Nephron progenitor cell (in vitro differentiated cells): ENCODE measurements around the gene SLC25A45.

Experiments used
- DNase-seq: peaks from one replicate; pipeline ENCODE4 v3.0.0; 2021
- H3K27ac Mint-ChIP-seq: 2 replicates; pipeline ENCODE4 v1.8.0; 2021; ENCODE audit warnings: mild to moderate bottlenecking, moderate library complexity, mixed read lengths
- H3K27me3 Mint-ChIP-seq: 2 replicates; pipeline ENCODE4 v1.8.0; 2021; ENCODE audit warnings: mild to moderate bottlenecking, low read depth, mixed read lengths; ENCODE audit not compliant: poor library complexity
- H3K36me3 Mint-ChIP-seq: 2 replicates; pipeline ENCODE4 v1.8.0; 2021; ENCODE audit warnings: low read depth, mixed read lengths
- H3K4me1 Mint-ChIP-seq: 2 replicates; pipeline ENCODE4 v1.8.0; 2021; ENCODE audit warnings: mixed read lengths
- H3K4me3 Mint-ChIP-seq: 2 replicates; pipeline ENCODE4 v1.8.0; 2021; ENCODE audit warnings: mild to moderate bottlenecking, moderate library complexity, mixed read lengths
- H3K9me3 Mint-ChIP-seq: 2 replicates; pipeline ENCODE4 v1.8.0; 2021; ENCODE audit warnings: mild to moderate bottlenecking, moderate library complexity, mixed read lengths
- TF ChIP-seq, protein P1 (sequence below): fragments of 200-600 bp; sonication (generic); IDR thresholded peaks from 2 replicates; pipeline ENCODE4 v1.5.0; 2021; ENCODE audit warnings: antibody characterized with exemption

Gene SLC25A45

GRCh38 chr11:65377777-65378176, 4.7 kb downstream of the SLC25A45 start:
- H3K4me1 Mint-ChIP-seq, result peaks cover 32% of the 10 kb centered on the region

DNA sequence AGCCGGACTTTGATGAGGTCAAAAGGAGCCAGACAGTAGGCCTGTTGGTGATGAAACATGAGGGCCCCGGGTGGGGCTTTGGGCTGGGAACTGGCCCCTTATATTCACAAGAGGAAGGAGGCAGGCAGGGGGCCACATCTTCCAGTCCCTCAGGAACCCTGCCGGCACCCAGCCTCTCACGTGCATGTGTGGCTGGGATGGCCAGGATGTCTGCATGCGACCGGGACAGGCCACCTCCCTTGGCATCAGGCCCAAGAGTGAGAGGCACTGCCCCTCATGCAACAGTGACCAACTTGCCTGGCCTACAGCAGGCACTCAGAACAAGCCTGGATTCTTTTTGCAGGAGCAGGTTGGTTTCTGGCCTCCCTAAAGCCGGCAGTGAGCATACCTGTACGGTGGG, 5.4 kb downstream of the SLC25A45 start:
- Mint-ChIP-seq H3K4me1 (peaks cover 25% of the 10 kb centered on the region), H3K27ac (no peak overlapping the region), H3K36me3 (no peaks in the 10 kb centered on the region)

More at GRCh38 chr11:65377777-65378176, 4.7 kb downstream of the SLC25A45 start:
- H3K27ac Mint-ChIP-seq, result no peak overlapping the region
- no peaks in the 10 kb centered on the region for H3K9me3 Mint-ChIP-seq
- TF ChIP-seq, protein P1, sequence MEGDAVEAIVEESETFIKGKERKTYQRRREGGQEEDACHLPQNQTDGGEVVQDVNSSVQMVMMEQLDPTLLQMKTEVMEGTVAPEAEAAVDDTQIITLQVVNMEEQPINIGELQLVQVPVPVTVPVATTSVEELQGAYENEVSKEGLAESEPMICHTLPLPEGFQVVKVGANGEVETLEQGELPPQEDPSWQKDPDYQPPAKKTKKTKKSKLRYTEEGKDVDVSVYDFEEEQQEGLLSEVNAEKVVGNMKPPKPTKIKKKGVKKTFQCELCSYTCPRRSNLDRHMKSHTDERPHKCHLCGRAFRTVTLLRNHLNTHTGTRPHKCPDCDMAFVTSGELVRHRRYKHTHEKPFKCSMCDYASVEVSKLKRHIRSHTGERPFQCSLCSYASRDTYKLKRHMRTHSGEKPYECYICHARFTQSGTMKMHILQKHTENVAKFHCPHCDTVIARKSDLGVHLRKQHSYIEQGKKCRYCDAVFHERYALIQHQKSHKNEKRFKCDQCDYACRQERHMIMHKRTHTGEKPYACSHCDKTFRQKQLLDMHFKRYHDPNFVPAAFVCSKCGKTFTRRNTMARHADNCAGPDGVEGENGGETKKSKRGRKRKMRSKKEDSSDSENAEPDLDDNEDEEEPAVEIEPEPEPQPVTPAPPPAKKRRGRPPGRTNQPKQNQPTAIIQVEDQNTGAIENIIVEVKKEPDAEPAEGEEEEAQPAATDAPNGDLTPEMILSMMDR, result no peak
- DNase-seq, result no peak
- no peaks in the 10 kb centered on the region for H3K36me3 Mint-ChIP-seq
- peaks cover 11% of the 10 kb centered on the region for H3K27me3 Mint-ChIP-seq
- H3K4me3 Mint-ChIP-seq, result no peak overlapping the region

DNA sequence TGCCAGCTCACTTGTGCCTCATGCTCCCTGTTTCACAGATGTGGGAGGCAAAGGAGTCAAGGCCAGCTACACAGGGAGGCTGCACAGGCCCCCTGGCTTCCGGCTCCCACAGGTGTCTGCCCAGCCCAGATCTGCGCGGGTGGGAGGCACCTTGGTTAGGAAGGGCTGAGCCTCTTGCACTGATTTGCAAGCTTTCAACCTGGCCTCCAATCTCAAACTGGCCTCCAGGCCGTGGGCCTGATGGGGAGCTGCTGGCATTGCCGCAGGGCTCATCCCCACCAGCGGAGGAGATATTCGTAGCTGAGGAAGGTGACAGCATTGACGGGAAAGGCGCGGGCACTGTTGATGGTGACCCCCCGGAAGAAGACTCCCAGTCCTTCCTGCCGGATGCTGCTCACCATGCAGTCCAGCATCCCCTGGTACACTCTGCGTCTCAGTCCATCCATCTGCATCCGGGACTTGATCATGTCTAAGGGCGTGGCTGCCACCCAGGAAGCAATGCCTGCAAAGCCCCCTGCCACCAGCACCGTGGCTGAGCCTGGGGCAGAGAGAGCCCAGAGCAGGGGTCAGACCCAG, 6.2 kb downstream of the SLC25A45 start:
- peaks cover 20% of the 10 kb centered on the region for H3K27me3 Mint-ChIP-seq
- H3K9me3 Mint-ChIP-seq, result no peaks in the 10 kb centered on the region
- TF ChIP-seq, protein P1, result no peak
- peaks cover 20% of the 10 kb centered on the region for H3K4me1 Mint-ChIP-seq
- H3K36me3 Mint-ChIP-seq, result no peaks in the 10 kb centered on the region
- no peak for DNase-seq
- H3K27ac Mint-ChIP-seq, result no peak overlapping the region
- no peak overlapping the region for H3K4me3 Mint-ChIP-seq

More for the DNA sequence above, 5.4 kb downstream of the SLC25A45 start:
- no peaks in the 10 kb centered on the region for H3K9me3 Mint-ChIP-seq
- H3K27me3 Mint-ChIP-seq, result peaks cover 19% of the 10 kb centered on the region
- DNase-seq, result no peak
- TF ChIP-seq, protein P1, result no peak
- no peak overlapping the region for H3K4me3 Mint-ChIP-seq

GRCh38 chr11:65375012-65375411, 7.4 kb downstream of the SLC25A45 start:
- Mint-ChIP-seq H3K27me3 (peaks cover 20% of the 10 kb centered on the region), H3K36me3 (no peaks in the 10 kb centered on the region), H3K27ac (peak overlapping the region; percentile 57), H3K9me3 (no peaks in the 10 kb centered on the region), H3K4me1 (peaks cover 20% of the 10 kb centered on the region), H3K4me3 (no peak overlapping the region)
- TF ChIP-seq, protein P1, result no peak
- DNase-seq, result no peak

- no peaks in the 10 kb centered on the region for H3K9me3 Mint-ChIP-seq
- DNase-seq, result no peak
- H3K4me1 Mint-ChIP-seq, result peaks cover 20% of the 10 kb centered on the region
- no peak overlapping the region for H3K4me3 Mint-ChIP-seq
- TF ChIP-seq, protein P1, result no peak
- no peaks in the 10 kb centered on the region for H3K36me3 Mint-ChIP-seq
- no peak overlapping the region for H3K27ac Mint-ChIP-seq
- H3K27me3 Mint-ChIP-seq, result peaks cover 20% of the 10 kb centered on the region
These were observed 8.4 kb downstream of the SLC25A45 start for GRCh38 chr11:65373839-65374580.

GRCh38 chr11:65370659-65371049, 11.8 kb downstream of the SLC25A45 start:
- TF ChIP-seq, protein P1, result no peak
- Mint-ChIP-seq H3K4me3 (no peak overlapping the region), H3K27me3 (peaks cover 18% of the 10 kb centered on the region), H3K36me3 (no peaks in the 10 kb centered on the region), H3K4me1 (peaks cover 18% of the 10 kb centered on the region), H3K27ac (no peak overlapping the region), H3K9me3 (no peaks in the 10 kb centered on the region)
- no peak for DNase-seq
